Suprapubic skin (tissue), 4 donors: ENCODE data around the gene IFITM1.
"Not testable (repeated sequence)": the region's sequence is repeated elsewhere in the genome, so short reads cannot be mapped to it uniquely, and the experiment has no call there.

Source experiments
- CTCF ChIP-seq, 2 donors: fragments of 200-600 bp in 1 of 2; fragments of 450-650 bp in 1 of 2; sonication (generic) in 1 of 2; IDR thresholded peaks; one replicate each; pipeline ENCODE4 v1.5.1; 2016 to 2019; ENCODE audit warnings: antibody characterized with exemption in 2 of 2, mild to moderate bottlenecking in 1 of 2, moderate library complexity in 1 of 2
- POLR2A ChIP-seq, 2 donors: fragments of 450-650 bp; IDR thresholded peaks; one replicate each; pipeline ENCODE4 v1.6.1; 2017; ENCODE audit warnings: antibody characterized with exemption in 2 of 2, mild to moderate bottlenecking in 2 of 2, moderate library complexity in 2 of 2
- POLR2AphosphoS5 ChIP-seq, 3 donors: sonication (generic); formaldehyde crosslinking; IDR thresholded peaks; one replicate each; pipeline ENCODE4 v1.6.1; 2017; ENCODE audit warnings: antibody characterized with exemption in 3 of 3

GRCh38 chr11:350033-350722 is 36.3 kb downstream of the IFITM1 start:
- TF ChIP-seq POLR2A, CTCF, POLR2AphosphoS5 (IDR thresholded peaks at IDR 0.05): not testable (repeated sequence)
